GM18505 (cell line): ENCODE results near the gene AMHR2.

ENCODE experiments used
- ATAC-seq: cut with Tn5 transposase; IDR thresholded peaks from one replicate; pipeline ENCODE4 v1.9.1; 2021; ENCODE audit not compliant: unreplicated experiment
- POLR2A ChIP-seq: IDR thresholded peaks from 4 replicates; pipeline ENCODE4 v1.6.1; 2011; ENCODE audit warnings: borderline replicate concordance; ENCODE audit not compliant: insufficient read depth, insufficient read length; ENCODE audit errors: extremely low read depth

Gene AMHR2

GRCh38 chr12:53466640-53467039 lies 43.0 kb downstream of the AMHR2 start:
- ATAC-seq: no peak
- TF ChIP-seq POLR2A: no peak

GRCh38 chr12:53467082-53467481 lies 43.4 kb downstream of the AMHR2 start:
- ATAC-seq: no peak
- no peak for TF ChIP-seq POLR2A

GRCh38 chr12:53467880-53468279 lies 44.2 kb downstream of the AMHR2 start:
- no peak for TF ChIP-seq POLR2A
- no peak for ATAC-seq

- no peak for TF ChIP-seq POLR2A
- no peak for ATAC-seq
These were observed 44.6 kb downstream of the AMHR2 start for GRCh38 chr12:53468282-53468681.

GRCh38 chr12:53472056-53472582 lies 48.5 kb downstream of the AMHR2 start:
- TF ChIP-seq POLR2A: no peak

GRCh38 chr12:53474077-53474476 lies 50.4 kb downstream of the AMHR2 start:
- TF ChIP-seq POLR2A: no peak
- ATAC-seq: no peak

More at GRCh38 chr12:53472056-53472582, 48.5 kb downstream of the AMHR2 start:
- ATAC-seq: no peak

GRCh38 chr12:53474819-53475218 lies 51.2 kb downstream of the AMHR2 start:
- TF ChIP-seq POLR2A: no peak
- no peak for ATAC-seq

- TF ChIP-seq POLR2A: no peak
- no peak for ATAC-seq
These were observed 53.1 kb downstream of the AMHR2 start for GRCh38 chr12:53476769-53477209.

GRCh38 chr12:53478865-53479264 lies 55.2 kb downstream of the AMHR2 start:
- TF ChIP-seq POLR2A: no peak
- no peak for ATAC-seq

GRCh38 chr12:53479331-53479730 lies 55.7 kb downstream of the AMHR2 start:
- TF ChIP-seq POLR2A: no peak
- ATAC-seq: no peak

- TF ChIP-seq POLR2A: no peak
- no peak for ATAC-seq
These were observed 57.1 kb downstream of the AMHR2 start for GRCh38 chr12:53480491-53481442.
